ENCODE data around the gene KRTCAP3. TPM values are rescaled to one million over a fixed set of nuclear protein-coding genes. Genes with fewer than 3 reads are reported as not detected.

KRTCAP3 gene
- total and polyA plus RNA-seq, 2 of the 8 experiments (the other 6 are each of a cell fraction or from before 2014, with no cell fraction given) = 55.4 to 72.5 TPM

DNA sequence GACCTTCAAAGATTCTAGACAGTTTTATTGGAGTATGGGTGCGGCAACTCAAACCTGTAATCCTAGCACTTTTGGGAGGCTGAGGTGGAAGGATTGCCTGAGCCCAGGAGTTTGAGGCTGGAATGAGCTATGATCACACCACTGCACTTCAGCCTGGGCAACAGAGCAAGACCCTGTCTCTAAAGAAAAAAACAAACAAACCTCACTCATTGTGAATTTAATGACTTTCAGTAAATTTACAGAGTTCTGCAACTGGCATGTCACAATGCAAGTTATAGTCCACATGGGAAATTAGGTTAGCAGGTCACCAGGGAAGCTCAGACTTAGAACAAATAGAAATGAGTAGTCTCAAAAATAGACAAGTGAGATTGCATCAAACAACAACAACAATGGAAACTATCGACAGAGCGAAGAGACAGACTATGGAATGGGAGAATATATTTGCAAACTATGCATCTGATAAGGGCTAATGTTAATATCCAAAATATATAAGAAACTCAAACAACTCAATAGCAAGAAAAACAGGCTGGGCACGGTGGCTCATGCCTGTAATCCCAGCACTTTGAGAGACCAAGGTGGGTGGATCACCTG, 20.4 kb upstream of the KRTCAP3 start:
- no peaks in the 10 kb centered on the region for H3K4me1 ChIP-seq (replicated peaks in 1 of 4; ENCODE audit: control insufficient read depth in 3 of 4, insufficient read depth in 4 of 4, low read length in 3 of 4)
- H2BK5ac ChIP-seq (ENCODE audit: low read depth, low read length) = no peak overlapping the region
- H4K5ac ChIP-seq (ENCODE audit: insufficient read length, low read depth, low read length) = no peak overlapping the region
- H3K27ac ChIP-seq (ENCODE audit: low read depth, low read length) = no peak overlapping the region
- H2BK20ac ChIP-seq (ENCODE audit: low read length) = no peak overlapping the region
- H3K79me1 ChIP-seq (ENCODE audit: low read depth, low read length) = no peaks in the 10 kb centered on the region
- H2BK120ac ChIP-seq (replicated peaks; ENCODE audit: low read depth, low read length) = no peak overlapping the region
- ChIA-PET CTCF (ENCODE audit: partially characterized antibody) (interaction anchor here (1.5 kb wide), 2 partner anchors 12 to 20 kb away, joined by 5 to 6 read pairs; partner anchors contain the start of gene PPM1G), POLR2A (ENCODE audit: partially characterized antibody) (interaction anchor here (1.2 to 5.1 kb wide), 2 partner anchors 13 to 52 kb away, joined by 3 to 26 read pairs; partner anchors contain the start of gene PPM1G)
- no peak for DNase-seq (ENCODE audit: low read depth in 1 of 2, low spot score in 2 of 2)
- no peak overlapping the region for H3K56ac ChIP-seq (replicated peaks; ENCODE audit: insufficient read length, low read depth, low read length)
- no peak overlapping the region for H3K4ac ChIP-seq (replicated peaks; ENCODE audit: insufficient read length, low read depth, low read length)
- H2AFZ ChIP-seq (ENCODE audit: low read length) = no peak overlapping the region
- no peak for FAIRE-seq
- H4K20me1 ChIP-seq (replicated peaks in 1 of 2; ENCODE audit: control insufficient read depth in 1 of 2, insufficient read depth in 2 of 2, low read length in 2 of 2) = no peaks in the 10 kb centered on the region
- H3K27me3 ChIP-seq (replicated peaks in 1 of 4; ENCODE audit: control insufficient read depth in 3 of 4, extremely low read depth in 1 of 4, insufficient read depth in 3 of 4, low read length in 3 of 4) = no peaks in the 10 kb centered on the region
- H3K9ac ChIP-seq (replicated peaks in 1 of 4; ENCODE audit: extremely low read depth in 1 of 4, low read depth in 3 of 4, low read length in 3 of 4) = no peak overlapping the region
- H2BK15ac ChIP-seq (ENCODE audit: low read length) = no peak overlapping the region
- H3K14ac ChIP-seq (ENCODE audit: insufficient read length) = no peak overlapping the region
- H3K79me2 ChIP-seq (ENCODE audit: control insufficient read depth in 1 of 2, insufficient read depth in 2 of 2, low read length in 2 of 2) = no peaks in the 10 kb centered on the region
- TF ChIP-seq BCL11A (IDR thresholded peaks at IDR 0.05; ENCODE audit: low read depth in 2 of 2, low read length in 2 of 2) = no peak
- TF ChIP-seq, protein P1, sequence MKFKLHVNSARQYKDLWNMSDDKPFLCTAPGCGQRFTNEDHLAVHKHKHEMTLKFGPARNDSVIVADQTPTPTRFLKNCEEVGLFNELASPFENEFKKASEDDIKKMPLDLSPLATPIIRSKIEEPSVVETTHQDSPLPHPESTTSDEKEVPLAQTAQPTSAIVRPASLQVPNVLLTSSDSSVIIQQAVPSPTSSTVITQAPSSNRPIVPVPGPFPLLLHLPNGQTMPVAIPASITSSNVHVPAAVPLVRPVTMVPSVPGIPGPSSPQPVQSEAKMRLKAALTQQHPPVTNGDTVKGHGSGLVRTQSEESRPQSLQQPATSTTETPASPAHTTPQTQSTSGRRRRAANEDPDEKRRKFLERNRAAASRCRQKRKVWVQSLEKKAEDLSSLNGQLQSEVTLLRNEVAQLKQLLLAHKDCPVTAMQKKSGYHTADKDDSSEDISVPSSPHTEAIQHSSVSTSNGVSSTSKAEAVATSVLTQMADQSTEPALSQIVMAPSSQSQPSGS (IDR thresholded peaks at IDR 0.05; ENCODE audit: low read length) = no peak
- TF ChIP-seq SIRT6 (IDR thresholded peaks at IDR 0.05; ENCODE audit: low read length) = no peak
- TF ChIP-seq HDAC2 (IDR thresholded peaks at IDR 0.05; ENCODE audit: borderline replicate concordance in 1 of 2, low read depth in 2 of 2, low read length in 2 of 2) = no peak
- TF ChIP-seq ATF3 (IDR thresholded peaks at IDR 0.05; ENCODE audit: insufficient read depth, low read depth, low read length) = no peak
- H4K8ac ChIP-seq (ENCODE audit: extremely low read depth, insufficient read depth, low read length) = no peak overlapping the region
- WGBS, 2 experiments (ENCODE audit: extremely low coverage in 1 of 2, insufficient coverage in 1 of 2, insufficient read length in 1 of 2, insufficient replicate concordance in 2 of 2, low coverage in 1 of 2, low lambda C conversion rate in 2 of 2, missing lambda C conversion rate in 1 of 2) = 90% methylated on average over 4 of the region's 4 CpGs; no CpG with 5 or more reads in 1 of the 2 experiments
- H4K91ac ChIP-seq (replicated peaks; ENCODE audit: insufficient read length, low read length) = no peak overlapping the region
- no peaks in the 10 kb centered on the region for H3K23me2 ChIP-seq (ENCODE audit: low read depth, low read length)
- no peak overlapping the region for H3K4me3 ChIP-seq (ENCODE audit: extremely low read depth in 1 of 4, insufficient read depth in 2 of 4, low read depth in 3 of 4, low read length in 4 of 4)
- no peak overlapping the region for H3K18ac ChIP-seq (ENCODE audit: extremely low read depth, low read length)
- no peak overlapping the region for H3K4me2 ChIP-seq (ENCODE audit: insufficient read depth in 1 of 2, low read depth in 2 of 2, low read length in 2 of 2)
- H3K23ac ChIP-seq (ENCODE audit: insufficient read length) = no peak overlapping the region
- no peaks in the 10 kb centered on the region for H3K36me3 ChIP-seq (ENCODE audit: control insufficient read depth in 2 of 4, insufficient read depth in 4 of 4, low read length in 3 of 4)
- H3K9me3 ChIP-seq (ENCODE audit: insufficient read depth in 2 of 2, low read depth in 1 of 2, low read length in 1 of 2) = no peaks in the 10 kb centered on the region
- no peak overlapping the region for H2AK5ac ChIP-seq (ENCODE audit: low read depth, low read length)
- H2BK12ac ChIP-seq (ENCODE audit: low read depth, low read length) = no peak overlapping the region
